ENCODE data around the gene ZNF521.

Gene ZNF521

DNA sequence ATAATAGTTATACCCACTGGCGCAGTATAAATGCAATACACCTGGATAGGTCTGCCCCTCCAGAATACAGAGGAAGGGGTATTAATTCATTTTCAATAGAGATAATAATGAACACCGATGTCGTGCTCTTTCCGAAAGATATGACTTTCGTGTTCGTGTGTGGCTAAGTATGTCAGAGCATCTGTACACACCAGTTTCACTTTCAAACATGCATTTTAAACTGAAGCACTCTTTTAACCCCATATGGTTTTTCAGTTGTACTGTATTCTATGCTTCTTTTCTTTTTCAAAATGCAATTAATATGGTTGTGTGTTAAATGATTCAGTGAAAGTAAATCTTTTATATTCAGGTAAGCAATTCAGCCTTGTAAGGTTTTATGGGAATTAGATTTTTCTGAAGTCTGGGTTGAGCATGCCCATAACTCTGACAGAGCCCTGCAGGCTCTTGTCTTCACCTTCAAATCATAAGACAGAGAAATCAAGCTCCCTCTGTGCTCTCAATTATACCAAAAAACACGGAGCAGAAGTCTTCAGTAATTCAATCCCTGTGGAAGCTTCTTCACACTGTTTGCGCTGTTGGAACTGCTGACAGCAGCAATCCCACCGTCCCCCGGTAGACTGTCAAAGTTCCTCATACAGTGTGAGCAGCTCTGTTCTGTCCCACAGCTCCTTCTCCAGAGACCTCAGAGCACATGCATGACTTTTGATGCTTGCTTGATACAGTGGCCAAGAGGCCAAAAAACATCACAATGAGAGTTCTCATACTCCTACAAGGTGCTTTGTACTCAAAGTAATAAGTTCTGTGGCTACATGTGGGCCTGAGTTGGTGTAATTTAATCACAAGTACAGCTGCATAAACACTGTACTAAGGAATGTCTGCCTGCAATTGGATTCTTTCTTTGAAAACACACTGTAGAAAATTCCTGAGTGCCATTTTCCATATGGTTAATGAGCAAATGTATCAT lies 186.8 kb downstream of the ZNF521 start:
- no peak for DNase-seq

DNA sequence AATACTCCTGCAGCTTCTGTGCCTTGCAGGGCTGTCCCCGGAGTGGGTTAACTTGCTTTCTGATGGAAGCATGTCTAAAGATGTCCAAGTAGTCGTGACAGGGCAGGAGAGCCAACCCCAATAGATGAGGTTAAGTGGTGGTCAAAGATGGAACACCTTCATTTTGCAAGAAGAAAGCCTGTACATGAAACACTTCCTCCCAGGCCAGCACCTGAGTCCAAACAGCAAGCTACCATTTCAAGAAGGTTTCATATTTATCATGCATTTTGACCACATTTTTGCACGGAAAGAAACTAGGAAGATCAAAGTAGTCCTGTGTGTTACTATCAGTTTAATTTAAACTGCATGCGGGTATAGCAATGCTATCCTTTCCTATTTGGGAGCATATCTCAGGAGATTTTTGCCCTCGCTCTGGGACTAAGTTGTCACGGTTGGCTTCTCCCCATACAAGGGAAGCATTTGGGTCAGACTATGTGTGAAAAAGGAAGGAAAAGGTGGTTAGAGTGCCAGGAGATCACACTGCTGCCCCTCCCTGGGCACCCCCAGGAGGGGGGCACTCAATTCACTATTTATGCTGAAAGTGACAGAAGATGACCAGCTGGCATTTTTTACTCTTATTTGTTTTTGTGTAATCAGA lies 187.6 kb downstream of the ZNF521 start:
- DNase-seq, result no peak

DNA sequence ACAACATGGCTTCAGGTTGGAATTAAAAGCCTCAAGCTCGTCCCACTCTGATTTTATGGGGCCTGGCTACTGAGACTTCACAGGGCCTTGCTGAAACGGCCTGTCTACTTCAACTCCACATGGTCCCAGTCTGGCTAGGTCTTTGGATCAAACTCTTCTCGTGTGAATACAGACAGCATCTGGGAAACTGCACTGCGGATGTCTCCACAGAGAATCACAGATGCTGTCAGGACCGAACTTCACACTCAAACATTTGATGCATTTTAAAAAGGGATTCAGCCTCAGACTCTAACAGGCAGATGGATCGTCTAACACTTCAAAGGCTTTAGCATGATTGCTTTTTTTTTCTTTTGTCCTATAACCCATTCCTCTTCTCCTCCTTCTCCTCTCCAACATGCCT lies 198.5 kb downstream of the ZNF521 start:
- DNase-seq, result no peak

DNA sequence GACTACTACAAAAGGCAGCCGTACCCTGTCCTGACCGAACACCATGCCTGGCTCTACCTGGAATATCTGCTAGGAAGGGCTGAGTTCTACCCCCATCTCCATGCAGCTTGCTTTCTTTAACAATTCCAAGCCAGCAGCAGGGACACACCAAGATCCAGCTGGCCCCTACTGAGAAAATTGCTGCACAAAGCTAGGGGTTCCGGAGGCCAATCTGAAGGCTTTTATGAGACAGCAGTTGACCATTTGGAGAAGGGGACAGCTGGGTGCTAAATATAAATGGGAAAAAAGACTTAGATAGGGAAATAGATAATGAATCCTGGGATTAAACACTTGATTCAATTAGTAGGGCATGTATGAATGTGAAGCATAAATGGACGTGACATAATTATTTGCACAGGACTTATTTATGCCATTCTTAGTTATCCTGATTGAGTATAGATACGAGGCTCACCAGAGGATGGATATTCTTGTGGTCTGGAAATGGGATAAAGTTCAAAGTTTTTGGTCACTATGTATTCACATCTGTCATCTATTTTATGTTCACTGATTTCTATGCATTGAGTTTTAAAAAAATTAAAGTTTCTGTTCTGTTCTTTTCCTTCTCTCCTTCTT lies 204.0 kb downstream of the ZNF521 start:
- no peak for DNase-seq

DNA sequence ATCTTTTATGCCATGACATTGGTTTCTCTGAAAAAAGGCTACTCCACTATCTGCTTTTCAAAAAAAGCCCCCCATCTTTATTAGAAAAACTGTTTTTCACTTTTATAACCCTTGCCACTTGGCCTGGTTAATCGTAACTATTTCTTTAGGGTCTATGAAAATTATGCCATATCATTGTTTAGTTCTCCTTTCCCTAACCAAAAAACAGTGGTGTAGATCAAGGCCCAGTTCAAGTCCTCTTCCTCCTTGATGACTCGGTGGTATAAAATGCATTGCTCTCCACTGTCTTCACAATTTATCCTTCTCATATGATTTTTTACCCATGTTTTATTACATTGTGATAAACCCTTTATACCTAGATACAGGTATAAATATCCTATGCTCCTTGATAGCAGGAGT lies 205.5 kb downstream of the ZNF521 start:
- no peak for DNase-seq

DNA sequence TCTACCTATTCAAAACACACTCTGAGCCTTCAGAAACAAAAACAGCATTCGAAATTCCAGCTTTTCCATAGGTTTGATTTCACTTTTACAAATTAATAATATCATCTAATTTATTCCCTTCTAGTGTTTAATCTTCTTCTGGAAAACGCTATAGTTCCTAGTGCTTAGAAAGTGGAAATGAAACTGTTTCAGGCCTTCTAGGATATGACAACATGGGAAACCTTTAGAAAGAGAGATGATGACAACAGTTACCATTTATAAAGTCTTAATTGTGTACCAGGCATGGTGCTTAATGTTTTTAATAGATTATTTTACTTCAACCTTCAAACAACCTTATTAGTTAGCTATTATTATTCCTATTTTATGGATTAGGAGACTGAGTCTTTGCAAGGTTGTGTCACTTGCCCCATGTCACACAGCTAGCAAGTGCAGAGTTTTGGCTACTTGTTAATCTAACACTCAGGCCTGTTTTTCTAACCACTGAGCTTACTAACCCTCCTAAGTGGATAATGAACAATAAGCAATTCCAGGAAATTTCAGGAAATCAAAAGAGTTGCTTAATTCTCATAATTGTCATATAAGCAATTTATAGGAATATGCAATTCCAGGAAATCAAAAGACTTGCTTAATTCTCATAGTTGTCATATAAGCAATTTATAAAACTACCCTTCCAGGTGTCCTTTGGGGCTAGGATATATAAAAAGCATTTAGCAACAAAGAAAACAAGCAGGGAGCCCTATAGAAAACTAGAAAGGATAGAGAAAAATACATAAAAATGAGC lies 206.0 kb downstream of the ZNF521 start:
- DNase-seq, result no peak

DNA sequence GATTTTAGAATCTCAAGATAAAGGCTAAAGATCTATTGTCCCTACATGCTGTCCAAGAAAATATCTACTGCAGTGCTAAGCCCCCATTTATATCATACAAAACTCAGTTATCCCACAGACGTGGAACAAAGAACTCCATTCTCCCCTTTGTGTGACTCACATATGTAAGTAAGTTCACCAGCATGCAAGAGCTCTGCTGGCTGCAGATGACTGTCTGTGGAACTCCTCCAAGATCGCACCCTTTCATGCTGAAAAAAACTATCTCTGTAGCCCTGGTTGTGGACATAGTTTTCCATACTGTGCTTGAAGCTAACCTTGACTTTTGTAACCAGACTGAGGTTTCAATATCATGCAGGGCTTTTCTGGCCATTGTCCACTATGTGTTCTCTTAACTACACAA lies 207.1 kb downstream of the ZNF521 start:
- no peak for DNase-seq

DNA sequence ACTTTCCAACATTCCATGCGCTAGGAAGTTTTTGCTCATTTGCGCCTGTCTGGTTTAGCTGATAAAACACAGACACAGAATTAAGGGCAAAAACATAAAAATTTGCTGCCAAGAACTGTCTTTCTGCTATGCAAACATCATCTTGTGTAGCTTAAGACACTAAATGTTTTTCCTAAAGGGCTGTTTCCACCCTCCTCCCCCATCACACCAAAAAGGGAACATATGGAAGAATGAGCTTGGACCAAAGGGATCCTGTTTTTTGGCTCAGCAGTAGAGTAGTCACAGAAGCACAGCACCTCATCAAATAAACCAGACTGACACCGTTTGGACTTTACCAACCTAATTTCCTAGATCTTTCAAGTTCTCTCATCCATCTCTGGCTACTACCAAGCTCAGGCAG lies 210.1 kb downstream of the ZNF521 start:
- DNase-seq, result no peak

DNA sequence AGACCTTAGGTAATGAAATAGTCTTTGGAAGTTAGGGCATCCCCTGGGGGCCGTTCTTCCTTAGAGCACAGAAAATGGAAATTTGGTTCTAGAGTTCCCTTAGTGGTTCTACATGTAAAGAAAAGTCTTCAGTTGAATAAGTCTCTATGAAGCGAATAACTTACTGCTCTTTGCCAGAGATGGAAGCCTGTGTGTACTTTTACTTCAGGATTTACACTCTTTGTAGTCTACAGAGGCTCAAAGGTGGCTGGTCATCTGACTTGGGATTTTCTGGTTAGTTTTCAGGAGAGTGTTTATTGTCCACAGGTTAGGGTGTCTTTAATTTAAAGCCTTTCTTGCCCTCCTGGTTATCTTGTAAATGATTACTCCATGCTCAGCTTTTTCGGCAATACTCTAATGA lies 210.6 kb downstream of the ZNF521 start:
- DNase-seq, result no peak

DNA sequence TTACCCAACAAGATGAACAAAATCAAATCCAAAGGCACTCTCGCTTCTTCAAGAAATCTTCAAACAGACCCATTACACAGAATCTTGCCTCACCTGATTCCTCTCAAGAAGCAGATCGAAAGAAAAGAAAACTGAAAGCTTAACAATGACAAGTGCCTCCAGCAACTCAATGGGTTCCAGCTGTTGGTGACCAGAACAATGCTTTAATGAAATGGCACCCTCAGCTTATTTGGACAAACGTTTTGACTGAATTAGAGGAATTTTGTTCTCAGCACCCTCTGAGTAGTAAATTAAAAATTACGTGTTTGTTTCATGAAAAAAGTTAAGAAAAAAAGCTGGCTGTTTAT lies 211.0 kb downstream of the ZNF521 start:
- no peak for DNase-seq

DNA sequence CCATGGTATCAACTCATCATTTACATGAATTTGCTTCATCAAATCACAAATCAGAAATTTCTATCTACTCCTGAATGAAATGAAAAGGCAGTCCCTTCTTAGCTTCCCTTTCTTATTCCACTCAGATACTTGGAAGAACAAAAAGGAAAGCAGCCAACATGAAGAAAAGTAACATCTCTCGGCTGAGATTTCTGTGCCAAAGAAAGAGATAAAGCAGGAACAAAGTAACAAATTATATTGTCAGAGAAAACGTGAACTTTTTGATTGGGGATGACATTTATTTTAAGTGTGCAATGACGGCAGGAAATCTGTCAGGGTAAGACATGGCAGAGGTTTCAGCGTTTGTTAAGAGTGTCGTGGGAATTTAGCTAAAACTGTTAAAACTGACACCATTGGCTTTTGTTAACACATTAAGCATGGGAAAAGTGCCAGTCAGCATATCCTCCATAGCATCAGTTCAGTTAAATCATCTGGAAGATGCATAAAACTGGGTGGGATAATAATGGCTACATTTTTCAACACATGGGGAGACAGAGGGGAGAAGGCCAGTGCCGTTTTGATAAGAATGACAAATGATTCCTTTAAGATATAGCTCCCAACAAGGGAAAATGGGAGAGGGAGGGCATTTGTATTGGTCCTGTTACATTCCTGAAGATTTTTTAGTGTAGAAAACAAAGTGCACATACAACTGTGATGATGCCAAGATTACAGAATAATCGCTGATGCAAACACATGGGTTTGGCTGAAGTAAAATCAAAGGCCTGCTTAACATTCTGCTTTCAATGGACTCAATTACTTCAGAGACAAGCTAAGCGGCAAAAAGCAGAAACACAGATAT lies 211.6 kb downstream of the ZNF521 start:
- DNase-seq, result no peak

DNA sequence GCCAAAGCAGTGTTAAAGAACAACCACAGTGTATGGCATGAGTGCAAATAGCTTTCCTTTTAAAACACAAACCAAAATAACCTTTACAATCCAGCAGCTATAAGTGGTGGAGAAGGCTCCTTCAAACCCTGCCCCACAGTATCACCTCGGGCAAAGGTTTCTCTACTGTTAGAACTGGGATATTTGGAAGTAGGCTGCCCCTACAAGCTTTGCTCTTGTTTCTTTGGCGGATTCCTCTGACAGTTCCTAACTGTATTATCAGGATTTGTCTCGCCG lies 214.8 kb downstream of the ZNF521 start:
- DNase-seq, result no peak

DNA sequence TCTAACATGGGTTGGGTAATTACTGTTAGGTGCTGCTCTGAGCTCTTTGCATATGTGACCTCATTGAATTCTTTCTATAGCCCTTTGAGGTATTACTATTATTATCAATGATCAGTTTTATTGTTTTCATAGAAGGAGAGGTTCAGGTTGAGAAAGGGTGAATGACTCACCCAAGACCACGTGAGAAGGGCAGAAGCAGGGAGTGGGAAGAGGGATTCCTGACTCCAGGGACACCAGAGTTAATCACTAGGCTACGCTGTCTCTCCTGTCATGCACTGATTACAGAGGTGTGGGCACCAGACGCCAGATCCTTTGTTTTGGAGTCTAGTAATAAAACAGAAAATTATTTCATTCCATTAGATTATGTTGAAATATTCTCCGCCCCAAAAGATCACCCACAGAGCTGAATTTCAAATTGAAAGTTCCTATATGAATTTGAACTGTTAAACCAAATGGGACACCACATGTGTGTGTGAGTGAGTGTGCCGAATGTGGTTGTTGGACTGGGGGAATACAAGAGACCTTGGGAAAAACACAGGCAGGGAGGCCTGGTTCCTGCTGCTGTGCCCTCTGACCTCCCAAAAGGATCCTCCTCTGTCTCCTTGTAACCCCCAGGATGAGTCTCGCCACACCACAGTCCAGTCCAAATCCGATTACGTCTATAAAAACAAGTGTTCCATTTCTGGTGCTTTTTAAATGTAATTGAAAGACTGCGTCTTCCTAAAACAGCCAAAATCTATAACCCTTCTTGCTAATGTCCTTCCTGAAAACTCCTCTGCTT lies 215.4 kb downstream of the ZNF521 start:
- DNase-seq, result no peak

DNA sequence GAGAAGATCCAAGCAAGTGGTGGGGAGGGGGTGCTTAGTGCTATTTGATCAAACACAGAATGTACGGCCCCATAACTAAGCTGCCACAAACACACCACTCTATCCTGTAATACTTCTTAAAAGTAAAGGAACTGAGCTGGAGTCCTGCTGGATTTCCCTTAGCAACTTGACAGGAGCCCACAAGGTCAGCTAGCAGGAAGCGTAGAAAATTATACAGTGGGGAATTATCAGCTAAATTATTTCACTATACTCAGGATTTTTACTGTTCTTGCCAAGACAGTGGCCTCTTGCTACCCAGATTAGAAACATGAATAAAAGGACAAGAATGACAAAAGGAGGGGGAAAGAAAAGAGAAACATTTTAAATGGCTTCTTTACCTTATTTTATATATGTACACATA lies 217.1 kb downstream of the ZNF521 start:
- DNase-seq, result no peak

DNA sequence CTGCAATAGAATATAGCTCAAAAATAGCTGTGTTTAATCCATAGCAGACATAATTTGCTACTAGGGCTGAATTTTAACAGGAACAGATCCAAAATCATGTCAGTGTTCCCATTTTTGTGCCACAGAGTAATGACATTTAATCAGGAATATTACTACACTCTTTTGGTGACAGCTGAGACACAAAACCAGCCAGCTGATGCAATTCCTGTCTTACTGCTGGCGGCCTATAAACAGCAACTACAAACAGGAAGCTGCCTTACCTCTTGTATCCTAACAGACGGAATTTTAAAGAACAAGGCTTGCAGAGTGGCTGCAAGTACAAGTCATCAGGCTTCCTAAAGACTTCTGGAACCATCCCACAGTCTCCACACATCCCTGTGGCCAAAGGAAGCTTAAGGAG lies 218.1 kb downstream of the ZNF521 start:
- no peak for DNase-seq

DNA sequence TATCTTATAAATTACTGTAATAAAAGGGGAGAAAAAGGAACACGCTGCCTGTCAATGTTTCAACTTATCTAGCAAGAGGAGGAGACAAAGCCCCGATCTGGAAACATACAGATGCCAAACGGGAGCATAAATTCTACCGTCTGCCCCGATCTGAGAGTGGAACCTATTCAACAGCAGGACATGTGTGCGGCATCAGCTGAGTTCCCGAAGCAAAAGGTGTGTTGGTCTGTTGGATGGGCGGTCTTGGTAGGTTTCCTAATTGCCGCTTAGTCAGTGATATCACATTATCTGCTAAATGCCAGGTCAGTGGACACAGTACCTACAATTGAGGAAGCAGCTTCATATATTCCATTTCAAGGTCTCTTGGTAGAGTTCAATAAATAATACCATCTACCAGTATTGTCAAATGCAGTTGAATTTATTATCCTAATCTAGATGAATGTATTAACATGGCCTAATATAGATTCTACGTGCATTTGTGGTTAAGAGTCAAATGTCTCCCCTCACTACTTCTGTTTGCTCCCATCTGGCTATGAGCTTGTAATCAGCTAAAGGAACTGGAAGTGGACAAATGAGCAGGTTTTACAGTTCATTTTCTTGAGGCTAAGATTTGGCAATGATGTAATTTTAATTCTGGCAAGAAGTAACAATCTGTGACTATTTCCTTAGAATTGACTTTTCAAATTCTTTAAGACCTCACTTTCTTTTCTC lies 219.0 kb downstream of the ZNF521 start:
- DNase-seq, result no peak

DNA sequence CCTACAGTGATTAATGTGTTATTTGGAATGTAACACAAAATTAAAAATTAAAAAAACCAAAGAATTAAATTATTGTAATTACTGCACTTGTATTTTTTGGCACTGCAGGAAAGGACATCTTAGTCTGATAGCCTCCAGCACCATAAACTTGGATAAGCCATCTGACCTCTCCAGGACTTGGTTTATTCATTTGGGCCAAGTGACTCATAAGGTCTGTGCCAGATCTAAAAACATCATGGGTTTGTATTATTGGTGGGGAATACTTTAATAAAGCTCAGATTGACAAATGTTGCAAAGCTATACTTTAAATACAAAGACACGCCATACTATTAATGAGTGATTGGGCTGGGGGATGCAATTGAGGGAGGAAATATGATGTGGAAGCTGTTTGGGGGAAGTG lies 225.2 kb downstream of the ZNF521 start:
- no peak for DNase-seq

DNA sequence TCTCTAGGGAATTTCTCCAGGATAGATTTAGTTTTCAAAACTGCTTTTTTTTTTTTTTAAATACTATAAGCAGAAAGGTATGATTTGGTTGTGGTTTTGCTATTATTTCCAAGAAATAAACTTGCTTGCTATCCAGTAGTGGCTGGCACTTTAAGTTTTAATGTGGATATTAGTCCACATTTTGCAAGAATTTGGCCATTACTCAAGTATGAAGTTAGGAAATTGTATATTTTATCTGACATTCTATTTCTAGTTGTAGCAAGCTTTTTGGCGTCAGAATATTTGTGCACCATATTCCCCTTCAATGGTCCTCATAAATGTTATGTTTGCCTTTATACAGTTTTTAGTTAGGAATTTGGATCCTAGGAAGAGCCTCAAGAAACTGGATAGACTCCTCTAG lies 226.3 kb downstream of the ZNF521 start:
- DNase-seq, result no peak

DNA sequence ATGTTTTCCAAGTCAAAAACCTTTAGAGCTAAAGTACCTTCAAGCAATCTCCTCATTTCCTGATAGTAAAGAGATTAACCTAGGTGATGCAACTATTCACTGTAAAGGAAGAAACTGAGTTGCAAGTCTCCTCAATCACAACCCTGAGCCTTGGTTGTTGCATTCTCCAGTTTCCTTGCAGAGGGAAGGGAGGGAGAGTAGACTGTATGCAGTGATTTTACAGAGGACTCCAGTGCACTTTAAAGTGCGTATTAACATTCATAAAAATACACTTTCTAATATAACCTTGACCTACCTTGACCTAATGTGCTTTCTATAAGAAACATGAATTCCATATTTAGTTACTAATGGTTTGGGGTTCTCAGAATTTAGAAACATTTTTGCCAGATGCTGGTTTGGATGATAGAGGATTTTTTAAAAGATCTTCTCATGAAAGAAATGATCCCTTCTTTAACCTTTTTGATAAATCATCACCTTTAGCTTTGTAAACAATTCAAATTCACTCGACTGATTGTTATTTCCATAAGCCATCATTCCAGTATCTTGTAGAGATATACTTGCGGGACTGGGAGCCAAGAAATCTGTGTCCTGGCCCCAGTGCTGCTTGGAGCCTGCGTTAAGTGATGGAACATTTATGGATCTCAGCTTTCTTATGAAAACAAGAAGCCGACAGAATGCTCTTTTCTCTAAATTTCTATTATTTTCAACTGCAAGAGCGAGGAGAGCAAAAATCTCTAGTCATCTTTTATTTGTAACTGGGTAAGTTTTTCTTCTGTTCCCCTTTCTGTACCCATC lies 228.3 kb downstream of the ZNF521 start:
- DNase-seq, result no peak

DNA sequence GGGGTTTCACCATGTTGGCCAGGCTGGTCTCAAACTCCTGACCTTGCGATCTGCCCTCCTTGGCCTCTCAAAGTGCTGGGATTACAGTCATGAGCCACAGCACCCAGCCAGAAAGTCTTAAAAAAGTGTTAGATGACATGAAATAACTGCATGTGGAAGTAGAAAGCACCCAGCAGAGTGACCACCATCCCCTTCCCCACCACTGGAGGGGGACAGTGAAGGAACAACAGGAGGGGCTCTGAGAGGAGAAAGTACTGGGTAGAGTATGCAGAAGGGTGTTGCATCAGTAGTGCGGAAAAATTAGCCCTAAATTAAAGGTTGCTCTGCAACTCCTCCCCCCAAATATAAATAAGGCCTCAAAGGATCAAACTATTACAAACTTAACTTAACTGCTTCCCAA lies 230.5 kb downstream of the ZNF521 start:
- no peak for DNase-seq
